H1 (cell line): ENCODE results near the gene PEX26.

ENCODE experiments used
- BRCA1 ChIP-seq: IDR thresholded peaks from 2 replicates; pipeline ENCODE4 v1.6.1; 2012; ENCODE audit warnings: low read depth, low read length, improper control_type of control experiment
- KDM1A ChIP-seq: fragments of 200-600, 300-600 bp; sonication (generic); IDR thresholded peaks from 2 replicates; pipeline ENCODE4 v1.7.1; 2016; ENCODE audit warnings: mild to moderate bottlenecking, low read length, borderline replicate concordance
- POLR2A ChIP-seq, 2 experiments: IDR thresholded peaks; 1 replicate in 1 of 2; 2 replicates in 1 of 2; pipeline ENCODE4 v1.6.1; 2011; ENCODE audit warnings: low read depth in 2 of 2, low read length in 2 of 2, mild to moderate bottlenecking in 2 of 2; ENCODE audit errors: control extremely low read depth in 1 of 2
- TF ChIP-seq, protein P1 (sequence below), 3 experiments: IDR thresholded peaks; 1 replicate in 2 of 3; 2 replicates in 1 of 3; pipeline versions ENCODE4 v1.5.1 to v1.6.1; 2011; ENCODE audit warnings: low read length in 3 of 3, mild to moderate bottlenecking in 3 of 3, inconsistent platforms in 2 of 3, low read depth in 1 of 3, moderate library complexity in 1 of 3; ENCODE audit not compliant: insufficient read depth in 1 of 3; ENCODE audit errors: control extremely low read depth in 1 of 3

DNA sequence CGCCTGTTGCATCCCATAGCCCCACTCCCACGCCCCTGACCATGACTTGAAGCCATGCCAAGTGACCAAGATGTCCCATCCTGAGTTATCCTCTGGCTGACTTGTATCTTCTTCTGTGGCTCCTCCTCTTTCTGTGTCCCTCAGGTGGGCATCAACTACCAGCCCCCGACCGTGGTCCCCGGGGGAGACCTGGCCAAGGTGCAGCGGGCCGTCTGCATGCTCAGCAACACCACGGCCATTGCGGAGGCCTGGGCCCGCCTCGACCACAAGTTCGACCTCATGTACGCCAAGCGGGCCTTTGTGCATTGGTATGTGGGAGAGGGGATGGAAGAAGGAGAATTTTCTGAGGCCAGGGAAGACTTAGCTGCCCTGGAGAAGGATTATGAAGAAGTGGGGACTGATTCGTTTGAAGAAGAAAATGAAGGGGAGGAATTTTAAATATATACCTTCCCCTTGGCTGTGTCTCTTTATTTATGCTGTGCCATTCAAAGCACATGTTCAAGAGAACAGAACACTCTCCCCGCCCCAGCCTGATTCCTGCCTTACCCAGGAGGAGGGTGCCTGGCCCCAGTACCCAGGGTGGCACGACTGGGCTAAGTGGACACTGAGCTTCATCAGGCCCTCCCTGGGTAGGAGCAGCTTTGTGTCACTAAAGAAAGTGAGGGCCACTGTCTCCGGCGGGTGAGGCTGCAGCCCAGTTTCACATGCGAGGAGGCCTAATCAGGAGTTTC, 53.1 kb downstream of the PEX26 start:
- TF ChIP-seq, protein P1, sequence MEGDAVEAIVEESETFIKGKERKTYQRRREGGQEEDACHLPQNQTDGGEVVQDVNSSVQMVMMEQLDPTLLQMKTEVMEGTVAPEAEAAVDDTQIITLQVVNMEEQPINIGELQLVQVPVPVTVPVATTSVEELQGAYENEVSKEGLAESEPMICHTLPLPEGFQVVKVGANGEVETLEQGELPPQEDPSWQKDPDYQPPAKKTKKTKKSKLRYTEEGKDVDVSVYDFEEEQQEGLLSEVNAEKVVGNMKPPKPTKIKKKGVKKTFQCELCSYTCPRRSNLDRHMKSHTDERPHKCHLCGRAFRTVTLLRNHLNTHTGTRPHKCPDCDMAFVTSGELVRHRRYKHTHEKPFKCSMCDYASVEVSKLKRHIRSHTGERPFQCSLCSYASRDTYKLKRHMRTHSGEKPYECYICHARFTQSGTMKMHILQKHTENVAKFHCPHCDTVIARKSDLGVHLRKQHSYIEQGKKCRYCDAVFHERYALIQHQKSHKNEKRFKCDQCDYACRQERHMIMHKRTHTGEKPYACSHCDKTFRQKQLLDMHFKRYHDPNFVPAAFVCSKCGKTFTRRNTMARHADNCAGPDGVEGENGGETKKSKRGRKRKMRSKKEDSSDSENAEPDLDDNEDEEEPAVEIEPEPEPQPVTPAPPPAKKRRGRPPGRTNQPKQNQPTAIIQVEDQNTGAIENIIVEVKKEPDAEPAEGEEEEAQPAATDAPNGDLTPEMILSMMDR (IDR thresholded peaks at IDR 0.05; ENCODE audit: control extremely low read depth in 1 of 3, insufficient read depth in 1 of 3, low read depth in 1 of 3, low read length in 3 of 3) = no peak
- TF ChIP-seq POLR2A (IDR thresholded peaks at IDR 0.05; ENCODE audit: control extremely low read depth in 1 of 2, low read depth in 2 of 2, low read length in 2 of 2) (no peak), KDM1A (no peak), BRCA1 (no peak)
